CD4-positive, alpha-beta T cell treated with Interleukin-6 at 100 ng/mL for 8 hours (primary cell): Measurements from ENCODE around the gene XRCC4.
A peak's percentile ranks its signal among the peaks of the same experiment; 100 is the strongest.

Source experiments
- DNase-seq: peaks from one replicate; pipeline ENCODE4 v3.0.0-alpha.2; 2020; ENCODE audit warnings: mixed read lengths, low spot score

Gene XRCC4

DNA sequence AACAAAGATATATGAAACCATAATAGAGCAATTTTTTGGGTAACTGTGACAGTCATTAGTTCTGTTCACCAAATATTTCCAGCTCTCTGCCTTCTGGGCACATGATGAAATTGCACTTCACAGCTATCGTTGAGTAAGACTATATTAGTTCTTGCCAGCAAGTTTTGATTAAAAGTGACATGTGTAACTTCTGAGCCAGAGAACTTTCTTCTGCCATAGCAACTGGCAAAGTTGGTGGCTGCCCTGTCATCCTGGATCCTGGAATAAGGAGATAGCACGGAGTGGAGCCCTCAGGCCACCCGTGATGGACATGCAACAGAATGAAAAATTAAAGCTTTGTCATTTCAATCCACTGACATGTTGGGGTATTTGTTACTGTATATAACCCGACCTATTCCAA lies 199.8 kb downstream of the XRCC4 start:
- no peak for DNase-seq

- DNase-seq: no peak
These were observed 200.6 kb downstream of the XRCC4 start for GRCh38 chr5:83277953-83278352.

GRCh38 chr5:83281176-83281575 lies 203.8 kb downstream of the XRCC4 start:
- no peak for DNase-seq

DNA sequence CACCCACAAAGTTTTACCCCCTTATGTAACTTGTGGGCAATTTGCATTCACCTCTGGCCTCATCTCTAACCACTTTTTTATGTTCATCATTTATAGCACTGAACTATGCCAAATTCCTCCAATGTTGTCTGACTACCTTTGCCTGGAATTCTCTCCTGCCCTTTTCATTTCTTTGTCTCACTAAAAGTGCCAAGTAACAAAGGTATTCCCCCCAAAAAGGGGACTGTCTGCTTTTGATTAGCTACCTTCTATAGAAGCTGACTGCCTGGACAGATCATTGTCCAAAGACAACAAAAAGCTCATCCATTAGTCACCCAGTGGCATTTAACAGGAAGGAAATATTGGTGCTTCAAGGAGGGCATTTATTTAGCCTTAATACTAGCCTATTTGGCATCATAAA lies 204.3 kb downstream of the XRCC4 start:
- no peak for DNase-seq

GRCh38 chr5:83283761-83284160 lies 206.4 kb downstream of the XRCC4 start:
- no peak for DNase-seq

DNA sequence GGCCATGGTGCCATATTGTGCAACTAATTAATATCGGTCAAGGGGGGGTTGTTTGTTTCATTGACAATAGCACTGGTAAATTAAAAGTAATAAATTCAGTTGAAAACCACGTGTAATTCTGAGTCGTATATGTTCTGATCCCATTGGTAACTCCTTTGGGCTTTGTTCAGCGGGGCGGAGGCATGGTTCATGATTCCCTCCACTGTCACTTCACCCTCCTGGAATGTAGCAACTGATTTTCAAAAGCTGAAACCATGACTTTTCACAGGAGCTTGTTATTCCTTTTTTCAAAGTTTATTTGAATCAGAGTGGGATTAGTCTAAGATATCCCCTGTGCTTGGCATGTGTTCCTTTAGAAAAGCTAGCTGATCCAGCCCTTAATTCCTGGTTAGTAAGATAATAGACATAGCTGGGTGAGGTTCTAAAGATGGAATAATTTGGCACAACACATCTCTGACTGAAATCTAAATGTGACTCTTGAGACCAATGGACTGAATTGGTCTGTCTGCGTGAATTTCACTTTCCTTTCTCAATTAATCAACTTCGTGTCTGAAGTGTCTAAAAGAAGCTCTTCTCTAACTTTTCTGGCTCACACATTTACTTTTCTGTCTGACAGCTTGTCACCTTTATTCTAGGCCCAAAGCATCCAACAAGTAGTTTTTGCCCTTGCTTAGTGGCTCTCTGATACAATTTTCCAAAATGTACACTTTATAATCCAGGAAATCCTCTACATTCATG lies 208.5 kb downstream of the XRCC4 start:
- no peak for DNase-seq

DNA sequence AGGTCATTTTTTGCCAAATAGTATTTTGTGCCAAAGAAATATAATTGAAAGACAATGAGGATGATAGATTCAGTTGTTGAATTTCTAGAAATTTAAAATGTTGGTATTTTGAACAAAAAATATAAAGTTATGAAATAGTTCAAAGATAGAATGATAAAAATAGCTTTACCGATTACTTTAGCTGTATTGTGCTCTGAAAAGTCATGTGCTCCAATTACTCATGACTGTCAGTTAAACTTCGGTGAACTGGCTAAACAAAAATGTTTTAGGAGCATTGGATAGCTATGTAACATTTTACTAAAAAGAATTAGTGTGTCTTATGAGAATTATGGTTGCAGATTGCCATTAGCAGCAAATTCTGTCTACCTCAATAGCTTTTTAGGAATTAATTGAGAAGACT lies 216.9 kb downstream of the XRCC4 start:
- no peak for DNase-seq

GRCh38 chr5:83299353-83299752 lies 222.0 kb downstream of the XRCC4 start:
- DNase-seq: no peak

- DNase-seq: peak; percentile 1
These were observed 229.4 kb downstream of the XRCC4 start for GRCh38 chr5:83306572-83307241.

- no peak for DNase-seq
These were observed 235.3 kb downstream of the XRCC4 start for GRCh38 chr5:83312663-83313062.

GRCh38 chr5:83313436-83313835 lies 236.1 kb downstream of the XRCC4 start:
- no peak for DNase-seq

DNA sequence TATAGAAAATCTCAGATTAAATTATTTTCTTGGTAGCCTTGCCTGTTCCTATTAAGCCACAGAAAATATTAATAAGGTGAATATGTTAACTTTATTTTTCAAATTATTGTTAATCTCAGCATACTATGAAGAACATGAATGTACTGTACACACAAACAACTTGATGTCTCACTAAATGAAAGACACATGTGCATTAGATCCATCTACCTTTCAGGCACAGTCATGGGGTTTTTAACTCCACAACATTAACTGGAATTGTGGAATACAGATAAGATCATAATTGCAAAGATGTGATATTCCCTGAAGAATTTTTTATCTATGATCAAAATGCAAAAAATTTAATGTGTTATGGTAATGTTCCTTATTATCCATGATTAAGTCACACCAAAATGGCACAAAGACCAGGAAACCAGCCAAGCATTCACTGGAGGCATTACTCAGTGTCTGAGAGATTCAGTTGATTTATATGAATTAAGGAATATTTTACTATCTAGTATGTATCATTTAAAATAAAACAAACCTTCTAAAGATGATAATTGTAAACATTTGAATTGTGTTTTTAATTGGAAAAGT lies 244.2 kb downstream of the XRCC4 start:
- no peak for DNase-seq

GRCh38 chr5:83322273-83322924 lies 245.1 kb downstream of the XRCC4 start:
- DNase-seq: no peak

DNA sequence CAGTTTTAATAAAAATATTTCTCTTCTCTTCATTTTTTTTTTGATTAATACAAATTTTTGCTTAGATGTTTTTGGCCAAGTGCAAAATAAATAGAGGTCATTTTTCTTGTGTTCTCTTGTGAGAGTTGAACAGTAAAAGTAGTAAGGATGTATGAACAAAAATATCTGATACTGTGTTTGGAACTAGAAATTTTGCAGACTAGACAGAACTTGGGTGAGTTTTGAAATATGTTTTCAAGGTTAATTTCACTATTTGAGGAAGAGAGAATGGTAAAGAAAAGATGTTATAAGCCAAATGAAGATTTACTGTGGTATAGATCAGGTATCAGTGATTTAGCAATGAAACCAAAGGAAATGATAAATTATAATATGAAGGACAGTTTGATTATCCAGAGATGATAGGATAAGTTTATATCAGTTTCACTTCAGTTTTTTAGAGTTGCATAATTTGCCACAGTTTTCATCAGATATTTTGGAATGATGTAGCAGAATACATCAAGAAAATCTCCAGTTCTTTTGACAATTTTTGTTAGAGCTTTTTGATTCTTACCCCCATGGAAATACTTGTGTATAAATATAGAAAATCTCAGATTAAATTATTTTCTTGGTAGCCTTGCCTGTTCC lies 246.3 kb downstream of the XRCC4 start:
- no peak for DNase-seq

- DNase-seq: no peak
These were observed 254.5 kb downstream of the XRCC4 start for GRCh38 chr5:83331842-83332241.

GRCh38 chr5:83337453-83338035 lies 260.2 kb downstream of the XRCC4 start:
- DNase-seq: no peak

- peak; percentile 15 for DNase-seq
These were observed 263.2 kb downstream of the XRCC4 start for GRCh38 chr5:83340511-83340918.

DNA sequence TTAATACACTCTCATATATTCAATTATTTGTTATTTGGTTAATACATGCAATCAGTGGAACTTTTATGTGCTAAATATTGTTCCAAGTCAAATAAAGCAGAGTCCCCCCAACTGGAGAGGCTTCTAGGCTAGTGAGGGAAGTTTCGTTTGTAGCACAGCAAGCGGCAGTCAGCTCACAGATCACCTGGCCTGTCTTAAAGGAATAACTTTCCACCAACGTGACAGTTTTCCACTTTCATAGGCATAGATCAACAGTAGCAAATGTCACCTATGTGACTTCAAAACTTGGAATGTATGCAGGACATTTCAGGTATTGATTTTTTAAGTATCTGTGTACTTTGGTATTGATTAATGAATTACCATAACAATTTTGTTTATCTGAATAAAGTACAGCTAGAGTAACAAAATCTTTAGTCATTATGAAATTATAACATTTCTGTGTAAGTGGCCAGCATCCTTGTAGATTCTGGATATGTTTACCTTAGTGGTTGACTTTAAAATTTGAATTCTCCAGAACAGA lies 264.5 kb downstream of the XRCC4 start:
- no peak for DNase-seq

- DNase-seq: no peak
These were observed 265.1 kb downstream of the XRCC4 start for GRCh38 chr5:83342465-83342864.

DNA sequence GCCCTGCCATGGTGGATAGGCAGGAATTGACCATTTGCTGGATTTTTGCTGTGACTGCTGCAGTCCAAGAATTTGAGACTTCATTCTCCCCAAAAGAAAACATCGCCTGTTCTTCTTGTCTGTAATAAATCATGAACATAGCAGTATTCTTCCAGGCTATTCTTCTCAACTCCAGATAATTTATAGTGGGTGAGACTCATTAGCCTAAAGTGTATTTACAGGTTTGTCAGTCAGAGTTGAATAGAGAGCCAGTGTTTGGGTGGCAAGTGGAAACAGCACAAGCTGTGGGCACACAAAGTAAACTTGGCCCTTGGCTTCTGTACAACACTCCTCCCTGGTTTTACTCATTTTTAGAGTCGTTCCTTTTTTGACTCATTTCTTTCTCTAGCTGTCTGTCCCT lies 266.0 kb downstream of the XRCC4 start:
- no peak for DNase-seq

- DNase-seq: no peak
These were observed 268.1 kb downstream of the XRCC4 start for GRCh38 chr5:83345423-83345822.

DNA sequence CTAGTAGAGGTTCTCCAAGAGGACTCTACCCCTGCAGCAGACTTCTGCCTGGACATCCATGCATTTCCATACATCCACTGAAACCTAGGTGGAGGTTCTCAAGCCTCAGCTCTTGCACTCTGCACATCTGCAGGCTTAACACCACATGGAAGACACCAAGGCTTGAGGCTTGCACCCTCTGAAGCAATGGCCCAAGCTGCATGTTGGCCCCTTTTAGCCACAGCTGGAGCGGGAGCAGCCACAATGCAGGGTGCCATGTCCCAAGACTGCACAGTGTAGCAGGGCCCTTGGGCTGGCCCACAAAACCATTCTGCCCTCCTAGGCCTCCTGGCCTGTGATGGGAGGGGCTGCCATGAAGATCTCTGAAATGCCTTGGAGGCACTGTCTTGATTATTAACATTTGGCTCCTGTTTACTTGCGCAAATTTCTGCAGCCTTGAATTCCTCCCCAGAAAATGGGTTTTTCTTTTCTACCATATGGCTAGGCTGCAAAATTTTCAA lies 271.0 kb downstream of the XRCC4 start:
- no peak for DNase-seq
